Left ventricle myocardium superior (tissue), 1 donor: ENCODE results near the gene UQCRC2. TPM values are rescaled to one million over a fixed set of nuclear protein-coding genes. Genes with fewer than 3 reads are reported as not detected.

Experiments
- total RNA-seq: library from RNA; stranded (reverse); fragmentation: NEBNext Ultra II Directional; extraction: Animal tissue kit (Norgen Biotek cat#: 25700); gene quantifications from one replicate; pipeline ENCODE4 v1.2.1, GENCODE V29; 2021
- donor health status: DM: no; HTN: yes; CAD: no; lungs with severe emphysema.

The UQCRC2 gene
- total RNA-seq, 1 donor from 2014 or later: 1,065 TPM

Other genes starting within 250 kb of the UQCRC2 start
- 25.0 TPM for gene NPIPB4, start 95.6 kb upstream of the UQCRC2 start, total RNA-seq
- gene PDZD9, start 47.8 kb downstream of the UQCRC2 start, total RNA-seq: not detected
- 11.3 TPM for gene MOSMO, start 54.8 kb downstream of the UQCRC2 start, total RNA-seq
- gene VWA3A, start 139.2 kb downstream of the UQCRC2 start, total RNA-seq: 0.52 TPM
- gene SDR42E2, start 209.1 kb downstream of the UQCRC2 start, total RNA-seq: not detected